HG03280 (cell line): ENCODE measurements around the gene TNPO1.
A peak's percentile ranks its signal among the peaks of the same experiment; 100 is the strongest.
"Not testable (repeated sequence)": the region's sequence is repeated elsewhere in the genome, so short reads cannot be mapped to it uniquely, and the experiment has no call there.

Experiments used
- ATAC-seq: cut with Tn5 transposase; IDR thresholded peaks from one replicate; pipeline ENCODE4 v1.9.1; 2021; ENCODE audit warnings: mild to moderate bottlenecking, moderate library complexity; ENCODE audit not compliant: unreplicated experiment

TNPO1 gene

DNA sequence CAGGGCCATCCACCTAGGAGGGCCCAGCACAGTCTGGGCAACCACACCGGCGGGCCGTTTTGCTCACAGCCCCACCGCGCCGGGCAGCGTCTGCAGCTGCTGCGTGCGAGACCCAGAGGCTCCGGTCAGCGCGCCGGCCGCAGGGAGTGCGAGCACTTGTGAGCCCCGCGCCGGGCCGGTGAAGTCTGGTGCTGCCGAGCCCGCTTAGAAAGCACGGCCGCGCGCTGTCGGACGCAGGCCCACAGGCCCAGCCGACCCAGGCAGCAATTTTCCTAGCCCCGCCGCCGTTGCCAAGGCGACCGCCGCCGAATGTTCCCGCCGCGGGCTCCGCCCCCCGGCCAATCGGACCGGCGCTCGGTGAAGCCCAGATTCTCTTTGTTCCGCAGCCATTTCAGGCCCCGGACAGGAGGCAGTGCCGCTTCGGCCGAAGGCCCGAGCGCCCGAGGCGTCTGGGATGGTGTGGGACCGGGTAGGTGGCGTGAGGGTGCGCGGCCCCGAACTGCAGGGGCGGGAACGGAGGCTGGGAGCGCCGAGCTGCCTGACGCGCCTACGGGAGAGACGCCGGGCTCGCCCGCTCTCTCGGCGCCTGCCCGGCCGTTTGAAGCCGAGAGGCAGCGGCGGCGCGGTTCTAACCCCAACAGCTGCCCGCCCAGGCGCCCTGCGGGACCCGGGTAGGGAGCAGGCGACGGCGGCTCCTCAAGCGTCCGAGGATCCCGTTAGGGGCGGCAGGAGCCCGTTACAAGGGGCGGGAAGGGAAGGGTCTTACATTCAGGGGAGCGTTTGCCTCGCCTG, at the start of gene TNPO1:
TNPO1 (plus strand) TSS at position 378 of the 792 bp plus-strand sequence; CDS start at position 455, 77 bp downstream.
- peak; percentile 78 for ATAC-seq

GRCh38 chr5:72767289-72768010, 49.0 kb upstream of the TNPO1 start:
- no peak for ATAC-seq

- ATAC-seq: no peak
Measured at GRCh38 chr5:72770266-72770665, 46.2 kb upstream of the TNPO1 start.

- no peak for ATAC-seq
Measured at GRCh38 chr5:72776684-72777083, 39.8 kb upstream of the TNPO1 start.

- no peak for ATAC-seq
Measured at GRCh38 chr5:72779520-72779919, 36.9 kb upstream of the TNPO1 start.

DNA sequence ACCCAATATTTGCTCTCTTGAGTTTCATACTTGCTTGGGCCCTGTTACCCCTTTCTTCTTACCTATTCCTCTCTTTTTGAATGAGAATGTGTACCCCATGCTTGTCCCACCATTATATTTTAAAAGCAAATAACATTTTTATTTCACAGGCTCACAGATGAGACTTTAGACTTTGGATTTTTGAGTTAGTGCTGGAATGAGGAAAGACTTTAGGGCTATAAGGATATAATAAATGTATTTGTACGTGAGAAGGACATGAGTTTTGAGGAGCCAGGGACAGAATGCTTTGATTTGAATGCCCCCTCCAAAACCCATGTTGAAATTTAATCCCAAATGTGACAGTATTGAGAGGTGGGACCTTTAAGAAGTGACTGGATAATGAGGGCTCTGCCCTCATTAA, 33.1 kb upstream of the TNPO1 start:
- no peak for ATAC-seq

GRCh38 chr5:72784129-72784528, 32.3 kb upstream of the TNPO1 start:
- ATAC-seq: no peak

- no peak for ATAC-seq
Measured at GRCh38 chr5:72785801-72786200, 30.7 kb upstream of the TNPO1 start.

- ATAC-seq: no peak
Measured at GRCh38 chr5:72786676-72787075, 29.8 kb upstream of the TNPO1 start.

GRCh38 chr5:72788866-72789505, 27.5 kb upstream of the TNPO1 start:
- ATAC-seq: no peak

GRCh38 chr5:72790186-72790585, 26.3 kb upstream of the TNPO1 start:
- ATAC-seq: no peak

- ATAC-seq: not testable (repeated sequence)
Measured at GRCh38 chr5:72792662-72793061, 23.8 kb upstream of the TNPO1 start.

- ATAC-seq: no peak
Measured at GRCh38 chr5:72796001-72796400, 20.5 kb upstream of the TNPO1 start.

DNA sequence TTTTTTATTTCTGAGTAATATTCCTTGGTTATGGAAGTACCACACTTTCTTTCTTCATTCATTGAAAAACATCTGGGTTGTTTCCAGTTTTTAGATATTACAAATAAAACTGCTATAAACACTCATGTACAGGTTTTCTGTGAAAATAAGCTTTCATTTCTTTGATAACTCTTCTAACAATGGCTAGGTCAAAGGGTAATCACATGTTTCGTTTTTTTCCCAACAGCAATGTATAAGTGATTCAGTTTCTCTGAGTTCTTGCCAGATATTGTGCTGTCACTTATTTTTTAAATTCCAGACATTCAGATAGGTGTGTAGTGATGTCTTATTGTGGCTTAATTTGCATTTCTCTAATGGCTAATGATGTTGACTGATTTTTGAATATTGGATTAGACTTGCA, 16.7 kb upstream of the TNPO1 start:
- ATAC-seq: no peak

DNA sequence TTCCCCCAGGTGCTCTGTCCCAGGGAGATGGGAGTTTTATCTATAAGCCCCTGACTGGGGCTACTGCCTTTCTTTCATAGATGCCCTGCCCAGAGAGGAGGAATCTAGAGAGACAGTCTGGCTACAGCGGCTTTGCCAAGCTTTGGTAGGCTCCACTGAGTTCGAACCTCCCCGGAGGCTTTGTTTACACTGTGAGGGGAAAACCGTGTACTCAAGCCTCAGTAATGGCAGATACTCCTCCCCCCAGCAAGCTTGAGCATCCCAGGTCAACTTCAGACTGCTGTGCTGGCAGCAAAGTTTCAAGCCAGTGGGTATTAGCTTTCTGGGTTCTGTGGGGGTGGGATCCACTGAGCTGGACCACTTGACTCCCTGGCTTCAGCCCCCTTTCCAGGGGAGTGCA, 7.8 kb upstream of the TNPO1 start:
- not testable (repeated sequence) for ATAC-seq

DNA sequence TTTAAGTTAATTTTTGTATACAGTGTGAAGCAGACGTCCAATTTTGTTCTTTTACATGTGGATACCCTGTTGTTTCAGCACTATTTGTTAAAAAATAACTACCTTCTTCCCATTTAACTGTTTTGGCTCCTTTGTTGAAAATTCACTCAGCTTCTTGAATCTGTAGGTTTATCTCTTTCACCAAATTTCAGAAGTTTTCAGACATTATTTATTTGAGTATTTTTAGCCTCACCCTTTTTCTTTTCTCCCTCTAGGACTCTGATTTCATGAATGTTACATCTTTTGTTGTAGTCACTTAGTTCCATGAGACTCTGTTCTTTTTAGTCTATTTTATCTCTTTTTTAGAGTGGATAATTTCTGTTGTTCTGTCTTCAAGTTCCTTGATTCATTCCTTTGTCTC, 4.6 kb upstream of the TNPO1 start:
- no peak for ATAC-seq

DNA sequence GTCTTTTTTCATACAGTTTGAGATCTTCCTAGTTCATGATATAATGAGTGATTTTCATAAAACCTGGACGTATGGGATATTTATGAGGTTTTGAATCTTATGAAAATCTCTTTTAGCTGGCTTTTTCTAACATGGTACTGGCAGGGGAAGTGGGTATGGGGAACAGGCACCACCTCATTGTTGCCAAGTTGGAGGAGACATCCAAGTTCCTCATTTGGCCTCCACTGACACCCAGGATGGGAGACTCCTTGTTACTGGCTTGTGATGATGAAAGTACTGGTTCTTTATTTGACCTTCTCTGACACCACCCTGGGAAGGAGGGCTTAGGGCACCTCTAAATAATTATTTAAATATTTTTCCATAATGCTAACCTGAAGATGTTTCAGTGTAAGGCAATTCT, 4.0 kb upstream of the TNPO1 start:
- no peak for ATAC-seq

GRCh38 chr5:72814104-72814503, 2.4 kb upstream of the TNPO1 start:
- ATAC-seq: no peak

- ATAC-seq: no peak
Measured at GRCh38 chr5:72814864-72815263, 1.6 kb upstream of the TNPO1 start.

DNA sequence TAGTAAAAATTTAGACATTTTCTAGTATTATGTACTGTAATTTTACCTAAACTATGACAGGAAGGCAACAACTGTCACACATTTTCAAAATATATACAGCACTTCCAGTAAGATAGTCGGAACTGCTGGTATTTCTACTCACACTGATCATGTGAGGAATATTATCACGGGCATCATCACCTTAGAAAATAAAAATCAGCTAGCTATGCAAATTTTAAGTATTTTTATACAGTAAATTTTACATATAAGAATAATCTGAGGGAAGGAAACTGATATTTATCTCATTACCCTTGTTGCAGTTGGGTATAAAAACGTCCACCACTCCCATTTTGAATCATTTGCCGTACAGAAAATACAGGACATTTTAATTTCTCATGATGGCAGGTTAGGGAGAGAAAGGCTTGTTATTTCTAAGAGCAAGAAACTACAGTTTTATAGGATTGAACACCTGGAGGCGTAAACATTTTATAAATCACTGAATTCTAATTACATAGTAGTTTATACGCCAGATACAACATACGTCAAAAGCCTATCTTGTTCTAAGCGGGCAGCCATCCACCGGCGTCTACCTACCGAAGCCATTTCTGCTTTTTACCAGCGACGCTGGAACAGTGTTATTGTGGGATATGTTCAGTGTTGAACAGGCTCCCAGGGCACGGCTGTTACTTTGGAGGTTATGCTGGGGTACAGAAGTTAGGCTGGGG, 729 bp upstream of the TNPO1 start:
- ATAC-seq: no peak

- peak; percentile 24 for ATAC-seq
Measured at GRCh38 chr5:72817076-72817481, 618 bp downstream of the TNPO1 start.
